ENCODE measurements around the gene ZFYVE21.

Gene ZFYVE21

DNA sequence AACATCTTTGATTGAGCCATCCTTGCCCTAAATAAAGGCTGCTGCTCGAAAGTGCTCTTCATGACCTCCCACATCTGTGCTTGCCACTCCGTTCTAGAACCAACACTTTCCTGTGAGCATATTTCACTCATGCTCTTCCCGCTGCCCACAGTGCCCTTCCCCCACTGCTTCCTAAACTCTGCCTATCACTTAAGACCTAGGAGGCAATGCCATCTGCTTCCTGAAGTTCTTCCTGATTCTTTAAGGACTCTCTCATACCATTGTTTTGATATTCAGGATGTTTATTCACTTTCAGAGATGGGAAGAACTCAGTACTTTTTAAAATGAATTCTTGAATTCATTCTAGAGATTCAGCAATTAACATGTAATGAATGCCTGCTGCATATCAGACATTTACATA lies 49.9 kb downstream of the ZFYVE21 start:
- DNase-seq (ENCODE audit: extremely low read depth, insufficient read length) = no peak
- no peak overlapping the region for H3K4me3 ChIP-seq (replicated peaks; ENCODE audit: low read depth, low read length)
- H3K27me3 ChIP-seq (replicated peaks; ENCODE audit: control insufficient read depth, insufficient read depth, low read length) = no peaks in the 10 kb centered on the region
- H3K36me3 ChIP-seq (ENCODE audit: control insufficient read depth, insufficient read depth, low read length) = no peaks in the 10 kb centered on the region
- TF ChIP-seq, protein P1, sequence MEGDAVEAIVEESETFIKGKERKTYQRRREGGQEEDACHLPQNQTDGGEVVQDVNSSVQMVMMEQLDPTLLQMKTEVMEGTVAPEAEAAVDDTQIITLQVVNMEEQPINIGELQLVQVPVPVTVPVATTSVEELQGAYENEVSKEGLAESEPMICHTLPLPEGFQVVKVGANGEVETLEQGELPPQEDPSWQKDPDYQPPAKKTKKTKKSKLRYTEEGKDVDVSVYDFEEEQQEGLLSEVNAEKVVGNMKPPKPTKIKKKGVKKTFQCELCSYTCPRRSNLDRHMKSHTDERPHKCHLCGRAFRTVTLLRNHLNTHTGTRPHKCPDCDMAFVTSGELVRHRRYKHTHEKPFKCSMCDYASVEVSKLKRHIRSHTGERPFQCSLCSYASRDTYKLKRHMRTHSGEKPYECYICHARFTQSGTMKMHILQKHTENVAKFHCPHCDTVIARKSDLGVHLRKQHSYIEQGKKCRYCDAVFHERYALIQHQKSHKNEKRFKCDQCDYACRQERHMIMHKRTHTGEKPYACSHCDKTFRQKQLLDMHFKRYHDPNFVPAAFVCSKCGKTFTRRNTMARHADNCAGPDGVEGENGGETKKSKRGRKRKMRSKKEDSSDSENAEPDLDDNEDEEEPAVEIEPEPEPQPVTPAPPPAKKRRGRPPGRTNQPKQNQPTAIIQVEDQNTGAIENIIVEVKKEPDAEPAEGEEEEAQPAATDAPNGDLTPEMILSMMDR (IDR thresholded peaks at IDR 0.05; ENCODE audit: insufficient read depth, low read length, poor library complexity, severe bottlenecking) = no peak

DNA sequence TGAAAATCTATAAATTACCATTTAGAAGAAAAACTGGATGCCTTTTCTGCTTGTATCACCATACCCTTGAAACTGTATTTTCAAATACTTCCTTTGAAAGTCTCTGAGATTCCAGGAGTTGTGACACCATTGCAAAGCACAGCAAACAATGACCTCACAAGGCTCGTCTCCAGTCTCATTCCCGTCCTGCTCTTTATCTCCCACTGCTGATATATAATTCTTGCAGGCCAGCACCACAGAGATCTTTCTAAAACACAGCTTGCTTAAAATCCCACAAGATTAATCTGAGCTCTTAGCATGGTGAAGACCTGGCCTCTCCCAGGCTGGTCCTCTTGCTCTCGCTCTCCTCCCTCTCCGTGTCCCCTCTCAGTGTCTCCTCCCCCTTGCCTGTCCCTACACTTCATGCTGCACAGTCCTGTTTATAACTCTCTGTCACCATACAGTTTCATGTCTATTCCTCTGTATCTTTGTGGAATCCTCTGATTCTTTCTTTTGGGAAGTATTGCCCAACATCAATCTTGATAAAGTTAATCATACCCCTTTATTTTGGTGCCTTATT lies 51.8 kb downstream of the ZFYVE21 start:
- TF ChIP-seq, protein P1 (IDR thresholded peaks at IDR 0.05; ENCODE audit: insufficient read depth, low read length, poor library complexity, severe bottlenecking) = no peak
- no peak for DNase-seq (ENCODE audit: extremely low read depth, insufficient read length)
- Histone ChIP-seq H3K36me3 (ENCODE audit: control insufficient read depth, insufficient read depth, low read length) (no peaks in the 10 kb centered on the region), H3K4me3 (replicated peaks; ENCODE audit: low read depth, low read length) (no peak overlapping the region), H3K27me3 (replicated peaks; ENCODE audit: control insufficient read depth, insufficient read depth, low read length) (no peaks in the 10 kb centered on the region)

DNA sequence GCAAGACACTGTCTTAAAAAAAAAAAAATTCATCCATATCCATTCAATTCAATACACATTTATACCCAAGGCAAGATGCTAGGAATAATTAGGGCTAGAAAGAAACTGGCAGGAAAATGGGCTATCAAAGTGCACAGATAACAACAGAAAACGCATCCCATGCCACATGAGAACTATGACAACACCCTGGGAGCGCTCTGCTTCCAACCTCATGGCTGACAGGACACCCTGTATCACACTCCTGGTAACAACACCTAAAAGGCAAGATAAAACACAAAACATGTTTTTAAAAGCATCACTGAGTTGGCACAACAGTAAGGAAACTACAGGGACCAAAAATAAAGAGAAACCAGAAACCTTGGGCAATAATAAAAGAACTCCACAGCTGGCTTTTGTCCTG lies 54.9 kb downstream of the ZFYVE21 start:
- no peak for DNase-seq (ENCODE audit: extremely low read depth, insufficient read length)
- TF ChIP-seq, protein P1 (IDR thresholded peaks at IDR 0.05; ENCODE audit: insufficient read depth, low read length, poor library complexity, severe bottlenecking) = no peak
- Histone ChIP-seq H3K36me3 (ENCODE audit: control insufficient read depth, insufficient read depth, low read length) (no peaks in the 10 kb centered on the region), H3K27me3 (replicated peaks; ENCODE audit: control insufficient read depth, insufficient read depth, low read length) (no peaks in the 10 kb centered on the region), H3K4me3 (replicated peaks; ENCODE audit: low read depth, low read length) (no peak overlapping the region)

DNA sequence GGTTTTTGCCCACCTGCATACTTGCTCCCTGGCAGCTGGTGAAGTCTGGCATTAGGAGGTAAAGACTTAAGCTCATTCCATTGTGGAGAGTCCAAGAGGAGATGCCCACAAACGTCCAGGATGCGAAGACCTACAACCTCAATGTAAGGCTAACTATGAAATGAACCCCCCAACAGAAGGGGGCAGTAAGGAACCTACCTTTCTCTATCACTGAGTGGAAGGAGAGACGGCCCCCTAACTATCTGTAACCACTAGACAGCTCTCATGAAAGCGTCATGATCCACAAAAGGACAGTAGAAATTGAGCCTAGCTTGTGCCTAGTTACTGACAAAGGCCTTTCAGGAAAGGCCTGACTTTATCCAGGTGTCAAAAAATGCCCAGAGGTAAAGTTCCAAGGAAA lies 55.3 kb downstream of the ZFYVE21 start:
- DNase-seq (ENCODE audit: extremely low read depth, insufficient read length) = no peak
- TF ChIP-seq, protein P1 (IDR thresholded peaks at IDR 0.05; ENCODE audit: insufficient read depth, low read length, poor library complexity, severe bottlenecking) = no peak

DNA sequence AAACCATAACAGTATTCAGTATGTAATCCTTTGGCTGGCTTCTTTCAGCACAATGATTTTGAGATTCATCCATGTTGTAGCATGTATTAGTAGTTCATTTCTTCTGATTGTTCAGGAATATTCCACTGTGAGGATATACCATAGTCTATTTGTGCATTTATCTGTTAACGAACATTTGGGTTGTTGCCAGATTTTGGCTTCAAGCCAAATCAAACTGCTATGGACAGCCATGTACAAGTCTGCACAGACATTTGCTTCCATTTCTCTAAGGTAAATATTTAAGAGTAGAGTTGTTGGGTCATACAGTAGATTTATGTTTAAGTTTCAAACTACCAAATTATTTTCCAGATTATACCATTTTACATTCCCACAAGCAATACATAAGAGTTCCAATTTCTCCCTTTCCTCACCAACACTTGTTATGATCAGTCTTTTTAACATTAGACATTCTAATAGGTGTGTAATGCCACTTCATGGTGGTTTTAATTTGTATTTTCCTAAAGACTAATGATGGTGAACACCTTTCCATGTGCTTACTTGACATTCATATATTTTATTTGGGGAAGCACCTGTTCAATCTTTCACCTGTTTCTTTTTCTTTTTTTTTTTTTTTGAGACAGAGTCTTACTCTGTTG lies 56.6 kb downstream of the ZFYVE21 start:
- no peak for DNase-seq (ENCODE audit: extremely low read depth, insufficient read length)
- H3K4me3 ChIP-seq (replicated peaks; ENCODE audit: low read depth, low read length) = no peak overlapping the region
- no peaks in the 10 kb centered on the region for H3K27me3 ChIP-seq (replicated peaks; ENCODE audit: control insufficient read depth, insufficient read depth, low read length)
- no peaks in the 10 kb centered on the region for H3K36me3 ChIP-seq (ENCODE audit: control insufficient read depth, insufficient read depth, low read length)
- TF ChIP-seq, protein P1 (IDR thresholded peaks at IDR 0.05; ENCODE audit: insufficient read depth, low read length, poor library complexity, severe bottlenecking) = no peak

More for the DNA sequence above, 55.3 kb downstream of the ZFYVE21 start:
- no peaks in the 10 kb centered on the region for H3K27me3 ChIP-seq (replicated peaks; ENCODE audit: control insufficient read depth, insufficient read depth, low read length)
- H3K4me3 ChIP-seq (replicated peaks; ENCODE audit: low read depth, low read length) = no peak overlapping the region
- no peaks in the 10 kb centered on the region for H3K36me3 ChIP-seq (ENCODE audit: control insufficient read depth, insufficient read depth, low read length)
